HepG2 (cell line): ENCODE results near the gene LYSMD3. TPM values are rescaled to one million over a fixed set of nuclear protein-coding genes. Genes with fewer than 3 reads are reported as not detected.

ENCODE experiments used
- ATAC-seq: fragments of 200-7000 bp; cut with Tn5 transposase; 3 replicates; pipeline ENCODE4 v1.9.1; 2020; ENCODE audit warnings: mild to moderate bottlenecking, moderate library complexity
- BruUV-seq: library from RNA; stranded (reverse); fragments of 400-500 nt; replicated peaks from 2 replicates; lab custom pipeline; 2021; lab: Mats Ljungman, UMichigan
- CTCF ChIA-PET: fragments of 300-600 bp; formaldehyde crosslinking; extraction: SDS; loops from one replicate; lab custom pipeline; 2021; ENCODE audit warnings: low total read pairs, inconsistent platforms, low intra/inter-chr PET ratio; lab: Yijun Ruan, JAX
- POLR2A ChIA-PET: fragments of 350-600 bp; sonication (Branson Sonifier 250); formaldehyde crosslinking; loops from one replicate; lab custom pipeline; 2020; ENCODE audit warnings: antibody characterized with exemption, inconsistent platforms; lab: Yijun Ruan, JAX
- DNase-seq: peaks from one replicate; pipeline ENCODE4 v3.0.0-alpha.2; 2015; ENCODE audit warnings: low spot score
- FAIRE-seq: peaks from 3 replicates; lab custom pipeline; 2011; peaks lifted over from hg19 to GRCh38; lab: Jason Lieb, UNC
- H2AFZ ChIP-seq: one replicate; pipeline ENCODE4 v1.6.1; 2011; ENCODE audit warnings: low read length, inconsistent platforms
- H3K27ac ChIP-seq: fragments of 300-600 bp; 3 replicates; pipeline ENCODE4 v1.8.0; 2011; ENCODE audit warnings: mixed run types, mild to moderate bottlenecking, mixed read lengths, low read length, inconsistent platforms; ENCODE audit not compliant: insufficient read depth; ENCODE audit errors: extremely low read length
- H3K27me3 ChIP-seq, 2 experiments: fragments of 200-600 bp in 1 of 2; 2 replicates in 1 of 2; 3 replicates in 1 of 2; pipeline versions ENCODE4 v1.6.0 to v1.8.0; 2011; ENCODE audit warnings: low read length in 2 of 2, mild to moderate bottlenecking in 2 of 2, moderate library complexity in 2 of 2, inconsistent platforms in 1 of 2; ENCODE audit not compliant: insufficient read depth in 2 of 2, control insufficient read depth in 1 of 2
- H3K36me3 ChIP-seq, 2 experiments: fragments of 200-600 bp in 1 of 2; replicated peaks in 1 of 2; 2 replicates in 1 of 2; 3 replicates in 1 of 2; pipeline versions ENCODE4 v1.5.1 to v1.8.0; 2011; ENCODE audit warnings: low read length in 2 of 2, inconsistent platforms in 1 of 2; ENCODE audit not compliant: insufficient read depth in 2 of 2, control insufficient read depth in 1 of 2
- H3K4me1 ChIP-seq: 2 replicates; pipeline ENCODE4 v1.5.1; 2012; ENCODE audit warnings: low read length, inconsistent platforms; ENCODE audit not compliant: insufficient read depth
- H3K4me2 ChIP-seq: 2 replicates; pipeline ENCODE4 v1.6.0; 2011; ENCODE audit warnings: low read depth, low read length, inconsistent platforms
- H3K4me3 ChIP-seq, 3 experiments: fragments of 200-600 bp in 1 of 3; sonication (generic), shearing (Covaris generic) in 1 of 3; replicated peaks in 1 of 3; 2 replicates each; pipeline ENCODE4 v1.5.1; 2011 to 2016; ENCODE audit warnings: low read length in 3 of 3, inconsistent platforms in 2 of 3, low read depth in 2 of 3, mild to moderate bottlenecking in 2 of 3, control low read depth in 1 of 3, mixed read lengths in 1 of 3; ENCODE audit not compliant: insufficient read depth in 1 of 3
- H3K79me2 ChIP-seq: one replicate; pipeline ENCODE4 v1.6.1; 2011; ENCODE audit warnings: low read length, inconsistent platforms; ENCODE audit not compliant: insufficient read depth
- H3K9ac ChIP-seq: 2 replicates; pipeline ENCODE4 v1.6.0; 2011; ENCODE audit warnings: mild to moderate bottlenecking, low read depth, low read length, inconsistent platforms; ENCODE audit not compliant: insufficient read depth
- H3K9me3 ChIP-seq: 2 replicates; pipeline ENCODE4 v1.5.1; 2012; ENCODE audit warnings: mild to moderate bottlenecking, low read length
- H4K20me1 ChIP-seq: 2 replicates; pipeline ENCODE4 v1.6.0; 2011; ENCODE audit warnings: inconsistent platforms, mild to moderate bottlenecking, low read length, moderate library complexity; ENCODE audit not compliant: insufficient read depth
- ARNT2 ChIP-seq: sonication (generic); formaldehyde crosslinking; IDR thresholded peaks from 2 replicates; pipeline ENCODE4 v1.8.0; 2022; ENCODE audit warnings: mild to moderate bottlenecking, low read depth, missing genetic modification reagents, moderate library complexity
- CCAR2 ChIP-seq: fragments of 200-400 bp; formaldehyde crosslinking; optimal IDR thresholded peaks from 2 replicates; pipeline ENCODE3; 2018; ENCODE audit warnings: low read depth, mild to moderate bottlenecking, low read length, moderate library complexity
- GZF1 ChIP-seq: sonication (generic); formaldehyde crosslinking; IDR thresholded peaks from 2 replicates; pipeline ENCODE4 v1.5.1; 2020; ENCODE audit warnings: mild to moderate bottlenecking, missing genetic modification reagents
- KDM4B ChIP-seq: sonication (generic); formaldehyde crosslinking; IDR thresholded peaks from 2 replicates; pipeline ENCODE4 v1.4.0; 2020; ENCODE audit warnings: missing genetic modification reagents
- NCOA1 ChIP-seq: sonication (generic); formaldehyde crosslinking; IDR thresholded peaks from 2 replicates; pipeline ENCODE4 v1.9.0; 2021; ENCODE audit warnings: missing genetic modification reagents
- SMAD1 ChIP-seq: sonication (generic); formaldehyde crosslinking; IDR thresholded peaks from 2 replicates; pipeline ENCODE4 v1.4.0; 2020; ENCODE audit warnings: missing genetic modification reagents, low read depth, mild to moderate bottlenecking, borderline replicate concordance
- ZEB1 ChIP-seq: IDR thresholded peaks from 2 replicates; pipeline ENCODE4 v1.6.1; 2012; ENCODE audit warnings: mild to moderate bottlenecking, low read depth, inconsistent platforms; ENCODE audit not compliant: insufficient replicate concordance
- ZNF367 ChIP-seq: sonication (generic); formaldehyde crosslinking; IDR thresholded peaks from 2 replicates; pipeline ENCODE4 v1.4.0; 2020; ENCODE audit warnings: missing genetic modification reagents, borderline replicate concordance
- ZNF557 ChIP-seq: sonication (generic); formaldehyde crosslinking; IDR thresholded peaks from 2 replicates; pipeline ENCODE4 v1.4.0; 2020; ENCODE audit warnings: missing genetic modification reagents
- ZNF562 ChIP-seq: sonication (generic); formaldehyde crosslinking; IDR thresholded peaks from 2 replicates; pipeline ENCODE4 v1.8.0; 2022; ENCODE audit warnings: missing genetic modification reagents, borderline replicate concordance
- ZNF724P ChIP-seq: sonication (generic); formaldehyde crosslinking; IDR thresholded peaks from 2 replicates; pipeline ENCODE4 v1.8.0; 2022; ENCODE audit warnings: missing genetic modification reagents, borderline replicate concordance
- WGBS: methylation state at CpG from one replicate; pipeline ENCODE4 v1.1.6; 2017; ENCODE audit warnings: low lambda C conversion rate; 5-methylcytosine and 5-hydroxymethylcytosine counted together
- in situ Hi-C: cut with HindIII; loops from 2 replicates; pipeline ENCODE4 v1.10.0; 2017; ENCODE audit warnings: low pct_unique_long_range_greater_than_20kb; ENCODE audit not compliant: extremely low pct_ligation_motif_present
- intact Hi-C: fragments of 100-400 bp; cut with micrococcal nuclease; formaldehyde crosslinking; loops from one replicate; pipeline ENCODE4 v1.10.0; 2022; ENCODE audit not compliant: unreplicated experiment
- polyA plus RNA-seq, 8 experiments: library from polyadenylated mRNA; depleted of rRNA in 3 of 8; stranded (reverse) in 7 of 8; unstranded in 1 of 8; fragments of >200 nt; fragmentation: Illumina TruSeq in 4 of 8; extraction: Trizol in 4 of 8; gene quantifications; 2 replicates each; pipeline versions ENCODE4 v1.2.1 to v1.2.3, GENCODE V29; 2011 to 2016; ENCODE audit warnings: low read depth in 4 of 8, missing spikeins in 1 of 8, mixed read lengths in 1 of 8; ENCODE audit not compliant: insufficient read depth in 1 of 8
- total RNA-seq, 5 experiments: library from RNA; depleted of rRNA; stranded (reverse); fragments of >200 nt; fragmentation: Illumina TruSeq; extraction: Trizol; gene quantifications; 2 replicates each; pipeline ENCODE4 v1.2.3, GENCODE V29; 2016; ENCODE audit warnings: low read depth in 1 of 5
- TF ChIP-seq, protein P1 (sequence below): IDR thresholded peaks from 2 replicates; pipeline ENCODE4 v1.6.1; 2016; ENCODE audit warnings: low read depth
- TF ChIP-seq, protein P2 (sequence below): sonication (generic); formaldehyde crosslinking; IDR thresholded peaks from 2 replicates; pipeline ENCODE4 v1.5.1; 2020; ENCODE audit warnings: missing genetic modification reagents, mild to moderate bottlenecking, borderline replicate concordance
- TF ChIP-seq, protein P3 (sequence below): sonication (generic); formaldehyde crosslinking; IDR thresholded peaks from 2 replicates; pipeline ENCODE4 v1.4.0; 2020; ENCODE audit warnings: missing genetic modification reagents

LYSMD3 gene
- total and polyA plus RNA-seq, 2 of the 13 experiments (the other 11 are each of a cell fraction or from before 2014, with no cell fraction given), result 9.1 to 13.8 TPM

DNA sequence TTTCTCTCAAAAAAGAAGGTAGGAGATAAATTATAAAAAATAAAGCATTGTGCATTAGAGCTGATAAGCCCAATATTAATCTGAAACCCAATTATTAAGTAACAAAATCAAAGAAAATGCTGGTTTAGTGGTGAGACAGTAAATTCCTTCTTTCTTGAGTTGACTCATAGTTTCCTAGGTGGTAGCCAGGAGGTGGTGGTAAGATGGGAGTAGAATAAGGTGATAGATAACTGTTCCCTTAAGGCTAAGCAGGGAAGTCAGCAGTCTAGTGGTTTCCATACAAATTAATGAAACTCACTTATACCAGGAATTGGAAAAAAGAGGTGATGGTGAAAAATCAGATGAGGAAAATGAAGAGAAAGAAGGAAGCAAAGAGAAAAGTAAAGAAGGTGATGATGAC, 23.2 kb downstream of the LYSMD3 start:
- no peak for FAIRE-seq
- Histone ChIP-seq H3K27me3 (no peaks in the 10 kb centered on the region), H4K20me1 (no peaks in the 10 kb centered on the region), H3K36me3 (no peaks in the 10 kb centered on the region), H3K4me1 (no peaks in the 10 kb centered on the region), H3K9me3 (no peaks in the 10 kb centered on the region), H3K4me3 (no peak overlapping the region), H3K27ac (no peak overlapping the region), H3K4me2 (no peak overlapping the region), H2AFZ (no peak overlapping the region), H3K79me2 (no peaks in the 10 kb centered on the region), H3K9ac (no peak overlapping the region)
- DNase-seq, result no peak
- no peak for ATAC-seq
- BruUV-seq, result no TSS peak
- in situ Hi-C loops, result no loop called here
- TF ChIP-seq ARNT2 (no peak), ZNF562 (no peak), KDM4B (CRISPR knock-in tag) (no peak), SMAD1 (CRISPR knock-in tag) (no peak)
- TF ChIP-seq, protein P1, sequence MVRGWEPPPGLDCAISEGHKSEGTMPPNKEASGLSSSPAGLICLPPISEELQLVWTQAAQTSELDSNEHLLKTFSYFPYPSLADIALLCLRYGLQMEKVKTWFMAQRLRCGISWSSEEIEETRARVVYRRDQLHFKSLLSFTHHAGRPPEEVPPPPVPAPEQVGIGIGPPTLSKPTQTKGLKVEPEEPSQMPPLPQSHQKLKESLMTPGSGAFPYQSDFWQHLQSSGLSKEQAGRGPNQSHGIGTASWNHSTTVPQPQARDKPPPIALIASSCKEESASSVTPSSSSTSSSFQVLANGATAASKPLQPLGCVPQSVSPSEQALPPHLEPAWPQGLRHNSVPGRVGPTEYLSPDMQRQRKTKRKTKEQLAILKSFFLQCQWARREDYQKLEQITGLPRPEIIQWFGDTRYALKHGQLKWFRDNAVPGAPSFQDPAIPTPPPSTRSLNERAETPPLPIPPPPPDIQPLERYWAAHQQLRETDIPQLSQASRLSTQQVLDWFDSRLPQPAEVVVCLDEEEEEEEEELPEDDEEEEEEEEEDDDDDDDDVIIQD (CRISPR knock-in tag), result no peak
- ChIA-PET POLR2A (no interaction called here), CTCF (no interaction called here)
- intact Hi-C loops, result no loop called here

DNA sequence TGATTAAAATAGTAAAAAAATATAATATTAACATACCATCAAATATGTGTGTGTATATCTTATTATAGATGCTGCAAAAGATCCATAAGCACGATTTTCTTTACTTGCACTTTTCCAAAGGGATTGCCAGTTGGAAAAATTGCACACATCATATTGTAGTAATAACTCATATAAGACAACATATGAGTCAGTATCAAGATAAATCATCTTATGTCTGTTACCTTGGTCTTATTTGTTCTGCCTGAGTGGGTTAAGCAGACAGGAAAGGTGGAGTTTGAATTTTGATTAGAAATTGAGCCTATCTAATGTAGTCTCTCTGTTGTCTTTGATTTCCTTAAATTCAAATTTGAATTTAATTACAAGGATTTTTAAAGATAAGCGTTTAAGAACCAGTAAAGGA, 24.6 kb downstream of the LYSMD3 start:
- FAIRE-seq (no peak), ATAC-seq (no peak), DNase-seq (no peak)
- BruUV-seq, result no TSS peak
- no peaks in the 10 kb centered on the region for H4K20me1 ChIP-seq
- in situ Hi-C loops (no loop called here), intact Hi-C loops (no loop called here)
- H3K27ac ChIP-seq, result no peak overlapping the region
- H2AFZ ChIP-seq, result no peak overlapping the region
- H3K4me1 ChIP-seq, result no peaks in the 10 kb centered on the region
- no peak overlapping the region for H3K4me3 ChIP-seq
- ChIA-PET CTCF (no interaction called here), POLR2A (no interaction called here)
- no peaks in the 10 kb centered on the region for H3K9me3 ChIP-seq
- no peaks in the 10 kb centered on the region for H3K79me2 ChIP-seq
- no peaks in the 10 kb centered on the region for H3K27me3 ChIP-seq
- no peak overlapping the region for H3K9ac ChIP-seq
- H3K4me2 ChIP-seq, result no peak overlapping the region
- 84% methylated on average over 2 of the region's 2 CpGs for WGBS
- H3K36me3 ChIP-seq, result no peaks in the 10 kb centered on the region
- TF ChIP-seq ZEB1 (no peak), NCOA1 (CRISPR knock-in tag) (no peak), ZNF724P (CRISPR knock-in tag) (no peak), ZNF367 (no peak), CCAR2 (no peak), GZF1 (CRISPR knock-in tag) (no peak), ZNF557 (CRISPR knock-in tag) (no peak)
- TF ChIP-seq, protein P2, sequence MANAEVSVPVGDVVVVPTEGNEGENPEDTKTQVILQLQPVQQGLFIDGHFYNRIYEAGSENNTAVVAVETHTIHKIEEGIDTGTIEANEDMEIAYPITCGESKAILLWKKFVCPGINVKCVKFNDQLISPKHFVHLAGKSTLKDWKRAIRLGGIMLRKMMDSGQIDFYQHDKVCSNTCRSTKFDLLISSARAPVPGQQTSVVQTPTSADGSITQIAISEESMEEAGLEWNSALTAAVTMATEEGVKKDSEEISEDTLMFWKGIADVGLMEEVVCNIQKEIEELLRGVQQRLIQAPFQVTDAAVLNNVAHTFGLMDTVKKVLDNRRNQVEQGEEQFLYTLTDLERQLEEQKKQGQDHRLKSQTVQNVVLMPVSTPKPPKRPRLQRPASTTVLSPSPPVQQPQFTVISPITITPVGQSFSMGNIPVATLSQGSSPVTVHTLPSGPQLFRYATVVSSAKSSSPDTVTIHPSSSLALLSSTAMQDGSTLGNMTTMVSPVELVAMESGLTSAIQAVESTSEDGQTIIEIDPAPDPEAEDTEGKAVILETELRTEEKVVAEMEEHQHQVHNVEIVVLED (CRISPR knock-in tag), result no peak
- TF ChIP-seq, protein P3, sequence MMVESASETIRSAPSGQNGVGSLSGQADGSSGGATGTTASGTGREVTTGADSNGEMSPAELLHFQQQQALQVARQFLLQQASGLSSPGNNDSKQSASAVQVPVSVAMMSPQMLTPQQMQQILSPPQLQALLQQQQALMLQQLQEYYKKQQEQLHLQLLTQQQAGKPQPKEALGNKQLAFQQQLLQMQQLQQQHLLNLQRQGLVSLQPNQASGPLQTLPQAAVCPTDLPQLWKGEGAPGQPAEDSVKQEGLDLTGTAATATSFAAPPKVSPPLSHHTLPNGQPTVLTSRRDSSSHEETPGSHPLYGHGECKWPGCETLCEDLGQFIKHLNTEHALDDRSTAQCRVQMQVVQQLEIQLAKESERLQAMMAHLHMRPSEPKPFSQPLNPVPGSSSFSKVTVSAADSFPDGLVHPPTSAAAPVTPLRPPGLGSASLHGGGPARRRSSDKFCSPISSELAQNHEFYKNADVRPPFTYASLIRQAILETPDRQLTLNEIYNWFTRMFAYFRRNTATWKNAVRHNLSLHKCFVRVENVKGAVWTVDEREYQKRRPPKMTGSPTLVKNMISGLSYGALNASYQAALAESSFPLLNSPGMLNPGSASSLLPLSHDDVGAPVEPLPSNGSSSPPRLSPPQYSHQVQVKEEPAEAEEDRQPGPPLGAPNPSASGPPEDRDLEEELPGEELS (CRISPR knock-in tag), result no peak
